ENCODE measurements around the gene HDAC4.

HDAC4 gene

GRCh38 chr2:239085201-239085992, 315.4 kb downstream of the HDAC4 start:
- no peak for DNase-seq (ENCODE audit: low read depth, low spot score)
- no peaks in the 10 kb centered on the region for H3K4me1 ChIP-seq (ENCODE audit: control insufficient read depth, insufficient read depth, low read length)
- H3K4me3 ChIP-seq (ENCODE audit: low read length), result no peak overlapping the region
- no peaks in the 10 kb centered on the region for H3K9me3 ChIP-seq (ENCODE audit: control insufficient read depth, insufficient read depth, low read length)
- H3K27ac ChIP-seq (ENCODE audit: low read length), result no peak overlapping the region
- no peaks in the 10 kb centered on the region for H3K27me3 ChIP-seq (ENCODE audit: control insufficient read depth, insufficient read depth, low read length)
- H3K36me3 ChIP-seq (ENCODE audit: control insufficient read depth, insufficient read depth, low read length), result 0 out of 2 replicates have a peak, but pooled peaks cover 7% of the 10 kb centered on the region
- no CpG with 5 or more reads among the region's 29 CpGs for WGBS (ENCODE audit: insufficient coverage, insufficient read length)

GRCh38 chr2:239084007-239084406, 316.8 kb downstream of the HDAC4 start:
- Histone ChIP-seq H3K36me3 (ENCODE audit: control insufficient read depth, insufficient read depth, low read length) (peaks cover 11% of the 10 kb centered on the region; the same call in 1 of the 2 replicates), H3K9me3 (ENCODE audit: control insufficient read depth, insufficient read depth, low read length) (no peaks in the 10 kb centered on the region), H3K27me3 (ENCODE audit: control insufficient read depth, insufficient read depth, low read length) (no peaks in the 10 kb centered on the region), H3K27ac (ENCODE audit: low read length) (no peak overlapping the region), H3K4me3 (ENCODE audit: low read length) (no peak overlapping the region), H3K4me1 (ENCODE audit: control insufficient read depth, insufficient read depth, low read length) (no peaks in the 10 kb centered on the region)
- no peak for DNase-seq (ENCODE audit: low read depth, low spot score)
- no CpG with 5 or more reads among the region's 24 CpGs for WGBS (ENCODE audit: insufficient coverage, insufficient read length)

GRCh38 chr2:239082425-239082824, 318.4 kb downstream of the HDAC4 start:
- Histone ChIP-seq H3K36me3 (ENCODE audit: control insufficient read depth, insufficient read depth, low read length) (peaks cover 8% of the 10 kb centered on the region; the same call in 1 of the 2 replicates), H3K9me3 (ENCODE audit: control insufficient read depth, insufficient read depth, low read length) (no peaks in the 10 kb centered on the region), H3K27ac (ENCODE audit: low read length) (no peak overlapping the region), H3K4me1 (ENCODE audit: control insufficient read depth, insufficient read depth, low read length) (no peaks in the 10 kb centered on the region), H3K27me3 (ENCODE audit: control insufficient read depth, insufficient read depth, low read length) (no peaks in the 10 kb centered on the region), H3K4me3 (ENCODE audit: low read length) (no peak overlapping the region)
- WGBS (ENCODE audit: insufficient coverage, insufficient read length), result no CpG with 5 or more reads among the region's 14 CpGs
- no peak for DNase-seq (ENCODE audit: low read depth, low spot score)

GRCh38 chr2:239081622-239082021, 319.2 kb downstream of the HDAC4 start:
- no peak for DNase-seq (ENCODE audit: low read depth, low spot score)
- no peaks in the 10 kb centered on the region for H3K4me1 ChIP-seq (ENCODE audit: control insufficient read depth, insufficient read depth, low read length)
- no peak overlapping the region for H3K27ac ChIP-seq (ENCODE audit: low read length)

GRCh38 chr2:239081046-239081445, 319.8 kb downstream of the HDAC4 start:
- no peak for DNase-seq (ENCODE audit: low read depth, low spot score)
- H3K27me3 ChIP-seq (ENCODE audit: control insufficient read depth, insufficient read depth, low read length), result no peaks in the 10 kb centered on the region
- peaks cover 8% of the 10 kb centered on the region; the same call in 1 of the 2 replicates for H3K36me3 ChIP-seq (ENCODE audit: control insufficient read depth, insufficient read depth, low read length)
- WGBS (ENCODE audit: insufficient coverage, insufficient read length), result no CpG with 5 or more reads among the region's 19 CpGs
- H3K27ac ChIP-seq (ENCODE audit: low read length), result no peak overlapping the region
- no peaks in the 10 kb centered on the region for H3K4me1 ChIP-seq (ENCODE audit: control insufficient read depth, insufficient read depth, low read length)
- H3K4me3 ChIP-seq (ENCODE audit: low read length), result no peak overlapping the region
- no peaks in the 10 kb centered on the region for H3K9me3 ChIP-seq (ENCODE audit: control insufficient read depth, insufficient read depth, low read length)

More at GRCh38 chr2:239081622-239082021, 319.2 kb downstream of the HDAC4 start:
- Histone ChIP-seq H3K4me3 (ENCODE audit: low read length) (no peak overlapping the region), H3K36me3 (ENCODE audit: control insufficient read depth, insufficient read depth, low read length) (peaks cover 8% of the 10 kb centered on the region; the same call in 1 of the 2 replicates), H3K9me3 (ENCODE audit: control insufficient read depth, insufficient read depth, low read length) (no peaks in the 10 kb centered on the region), H3K27me3 (ENCODE audit: control insufficient read depth, insufficient read depth, low read length) (no peaks in the 10 kb centered on the region)
- WGBS (ENCODE audit: insufficient coverage, insufficient read length), result no CpG with 5 or more reads among the region's 18 CpGs

- no peaks in the 10 kb centered on the region for H3K27me3 ChIP-seq (ENCODE audit: control insufficient read depth, insufficient read depth, low read length)
- H3K9me3 ChIP-seq (ENCODE audit: control insufficient read depth, insufficient read depth, low read length), result no peaks in the 10 kb centered on the region
- no peaks in the 10 kb centered on the region for H3K4me1 ChIP-seq (ENCODE audit: control insufficient read depth, insufficient read depth, low read length)
- peaks cover 10% of the 10 kb centered on the region; the same call in 1 of the 2 replicates for H3K36me3 ChIP-seq (ENCODE audit: control insufficient read depth, insufficient read depth, low read length)
- DNase-seq (ENCODE audit: low read depth, low spot score), result no peak
- H3K27ac ChIP-seq (ENCODE audit: low read length), result no peak overlapping the region
- no CpG with 5 or more reads among the region's 16 CpGs for WGBS (ENCODE audit: insufficient coverage, insufficient read length)
- no peak overlapping the region for H3K4me3 ChIP-seq (ENCODE audit: low read length)
These were observed 321.0 kb downstream of the HDAC4 start for GRCh38 chr2:239079671-239080294.

GRCh38 chr2:239078128-239078924, 322.5 kb downstream of the HDAC4 start:
- no CpG with 5 or more reads among the region's 25 CpGs for WGBS (ENCODE audit: insufficient coverage, insufficient read length)
- Histone ChIP-seq H3K4me1 (ENCODE audit: control insufficient read depth, insufficient read depth, low read length) (no peaks in the 10 kb centered on the region), H3K4me3 (ENCODE audit: low read length) (no peak overlapping the region), H3K27me3 (ENCODE audit: control insufficient read depth, insufficient read depth, low read length) (no peaks in the 10 kb centered on the region), H3K27ac (ENCODE audit: low read length) (no peak overlapping the region), H3K36me3 (ENCODE audit: control insufficient read depth, insufficient read depth, low read length) (peaks cover 10% of the 10 kb centered on the region; the same call in 1 of the 2 replicates), H3K9me3 (ENCODE audit: control insufficient read depth, insufficient read depth, low read length) (no peaks in the 10 kb centered on the region)
- DNase-seq (ENCODE audit: low read depth, low spot score), result no peak

- H3K4me3 ChIP-seq (ENCODE audit: low read length), result no peak overlapping the region
- H3K27ac ChIP-seq (ENCODE audit: low read length), result no peak overlapping the region
- no peaks in the 10 kb centered on the region for H3K4me1 ChIP-seq (ENCODE audit: control insufficient read depth, insufficient read depth, low read length)
- no peaks in the 10 kb centered on the region for H3K9me3 ChIP-seq (ENCODE audit: control insufficient read depth, insufficient read depth, low read length)
- DNase-seq (ENCODE audit: low read depth, low spot score), result no peak
- WGBS (ENCODE audit: insufficient coverage, insufficient read length), result no CpG with 5 or more reads among the region's 15 CpGs
- H3K36me3 ChIP-seq (ENCODE audit: control insufficient read depth, insufficient read depth, low read length), result peaks cover 8% of the 10 kb centered on the region; the same call in 1 of the 2 replicates
- H3K27me3 ChIP-seq (ENCODE audit: control insufficient read depth, insufficient read depth, low read length), result no peaks in the 10 kb centered on the region
These were observed 323.6 kb downstream of the HDAC4 start for GRCh38 chr2:239077260-239077659.

GRCh38 chr2:239075918-239076758, 324.7 kb downstream of the HDAC4 start:
- WGBS (ENCODE audit: insufficient coverage, insufficient read length), result no CpG with 5 or more reads among the region's 27 CpGs
- no peaks in the 10 kb centered on the region for H3K9me3 ChIP-seq (ENCODE audit: control insufficient read depth, insufficient read depth, low read length)
- H3K4me3 ChIP-seq (ENCODE audit: low read length), result no peak overlapping the region
- no peaks in the 10 kb centered on the region for H3K4me1 ChIP-seq (ENCODE audit: control insufficient read depth, insufficient read depth, low read length)
- H3K27ac ChIP-seq (ENCODE audit: low read length), result no peak overlapping the region
- DNase-seq (ENCODE audit: low read depth, low spot score), result no peak
- no peaks in the 10 kb centered on the region for H3K27me3 ChIP-seq (ENCODE audit: control insufficient read depth, insufficient read depth, low read length)
- H3K36me3 ChIP-seq (ENCODE audit: control insufficient read depth, insufficient read depth, low read length), result peaks cover 8% of the 10 kb centered on the region; the same call in 1 of the 2 replicates

All from iPS DF 6.9 (cell line).